SK-N-SH (cell line): ENCODE results near the gene GPR107. TPM values are rescaled to one million over a fixed set of nuclear protein-coding genes. Genes with fewer than 3 reads are reported as not detected.

Experiments used
- CTCF ChIA-PET: fragments of 300-600, 350-600 bp; formaldehyde crosslinking; extraction: SDS; loops from one replicate; lab custom pipeline; 2021; lab: Yijun Ruan, JAX
- POLR2A ChIA-PET: fragments of 350-600 bp; sonication (Branson Sonifier 250); formaldehyde crosslinking; extraction: SDS; loops from one replicate; lab custom pipeline; 2020; ENCODE audit warnings: antibody characterized with exemption, inconsistent platforms; lab: Yijun Ruan, JAX
- DNase-seq: peaks from one replicate; pipeline ENCODE4 v3.0.0; 2012
- H2AFZ ChIP-seq: fragments of 200-600 bp; sonication (generic); 2 replicates; pipeline ENCODE4 v1.8.1; 2016; ENCODE audit warnings: antibody characterized with exemption, mild to moderate bottlenecking, low read depth
- H3F3A ChIP-seq: fragments of 200-600 bp; sonication (generic); replicated peaks from 2 replicates; pipeline ENCODE3; 2016; ENCODE audit warnings: antibody characterized with exemption, mild to moderate bottlenecking; ENCODE audit not compliant: insufficient read depth
- H3K27ac ChIP-seq, 2 experiments: fragments of 200-500 bp in 1 of 2; fragments of 200-600 bp in 1 of 2; sonication (Bioruptor generic) in 1 of 2; sonication (generic), shearing (Covaris generic) in 1 of 2; 2 replicates each; pipeline versions ENCODE4 v1.5.1 to v1.6.1; 2014 to 2016; ENCODE audit warnings: low read depth in 2 of 2, inconsistent platforms in 1 of 2, low read length in 1 of 2, mild to moderate bottlenecking in 1 of 2, mixed read lengths in 1 of 2
- H3K27me3 ChIP-seq: fragments of 200-600 bp; sonication (generic), shearing (Covaris generic); 2 replicates; pipeline ENCODE4 v1.6.1; 2016; ENCODE audit warnings: mixed run types; ENCODE audit not compliant: insufficient read depth
- H3K36me3 ChIP-seq, 2 experiments: fragments of 200-500 bp in 1 of 2; fragments of 200-600 bp in 1 of 2; sonication (Bioruptor generic) in 1 of 2; sonication (generic) in 1 of 2; replicated peaks in 1 of 2; 2 replicates each; pipeline versions ENCODE3 to v1.5.1; 2014 to 2016; ENCODE audit warnings: low read length in 1 of 2, mild to moderate bottlenecking in 1 of 2; ENCODE audit not compliant: insufficient read depth in 2 of 2, control insufficient read depth in 1 of 2
- H3K4me1 ChIP-seq, 2 experiments: fragments of 200-500 bp in 1 of 2; fragments of 200-600 bp in 1 of 2; sonication (Bioruptor generic) in 1 of 2; sonication (generic), shearing (Covaris generic) in 1 of 2; 2 replicates each; pipeline versions ENCODE4 v1.5.1 to v1.6.1; 2014 to 2016; ENCODE audit warnings: low read depth in 1 of 2, low read length in 1 of 2, mixed run types in 1 of 2; ENCODE audit not compliant: insufficient read depth in 2 of 2, control insufficient read depth in 1 of 2
- H3K4me2 ChIP-seq: fragments of 200-600 bp; sonication (generic), shearing (Covaris generic); 2 replicates; pipeline ENCODE4 v1.6.1; 2017; ENCODE audit warnings: mixed run types
- H3K4me3 ChIP-seq, 2 experiments: fragments of 200-500 bp in 1 of 2; fragments of 200-600 bp in 1 of 2; sonication (Bioruptor generic) in 1 of 2; sonication (generic), shearing (Covaris generic) in 1 of 2; 2 replicates each; pipeline versions ENCODE4 v1.5.1 to v1.8.1; 2014 to 2016; ENCODE audit warnings: low read depth in 2 of 2, inconsistent platforms in 1 of 2, low read length in 1 of 2, mild to moderate bottlenecking in 1 of 2, mixed read lengths in 1 of 2, moderate library complexity in 1 of 2
- H3K79me2 ChIP-seq: fragments of 200-600 bp; sonication (generic); 2 replicates; pipeline ENCODE4 v1.8.1; 2017; ENCODE audit warnings: mild to moderate bottlenecking; ENCODE audit not compliant: insufficient read depth
- H3K9ac ChIP-seq: fragments of 200-600 bp; sonication (generic); 2 replicates; pipeline ENCODE4 v1.6.1; 2017; ENCODE audit warnings: mixed run types
- H3K9me2 ChIP-seq: fragments of 200-600 bp; sonication (generic); 2 replicates; pipeline ENCODE4 v1.6.1; 2017; ENCODE audit warnings: mixed run types
- H3K9me3 ChIP-seq: fragments of 200-600 bp; sonication (generic); 2 replicates; pipeline ENCODE4 v1.6.1; 2017; ENCODE audit warnings: mixed run types, mild to moderate bottlenecking, moderate library complexity
- H4K20me1 ChIP-seq: fragments of 200-600 bp; sonication (generic); 2 replicates; pipeline ENCODE4 v1.6.1; 2017; ENCODE audit warnings: mild to moderate bottlenecking, mixed run types; ENCODE audit not compliant: insufficient read depth
- ELF1 ChIP-seq: IDR thresholded peaks from 2 replicates; pipeline ENCODE4 v1.4.0; 2012
- EP300 ChIP-seq, 2 experiments: IDR thresholded peaks; 2 replicates each; pipeline versions ENCODE4 v1.4.0 to v1.6.1; 2012; ENCODE audit warnings: borderline replicate concordance in 1 of 2, low read depth in 1 of 2, low read length in 1 of 2
- EZH2phosphoT487 ChIP-seq: fragments of 200-600 bp; sonication (generic); IDR thresholded peaks from 2 replicates; pipeline ENCODE4 v1.6.1; 2017; ENCODE audit warnings: low read depth, mixed run types, mild to moderate bottlenecking, antibody characterized with exemption, moderate library complexity, borderline replicate concordance
- FOSL2 ChIP-seq: IDR thresholded peaks from 2 replicates; pipeline ENCODE4 v1.4.0; 2012; ENCODE audit warnings: low read depth, mild to moderate bottlenecking, moderate library complexity, borderline replicate concordance
- FOXM1 ChIP-seq: IDR thresholded peaks from 2 replicates; pipeline ENCODE4 v1.4.0; 2012; ENCODE audit warnings: low read depth, mild to moderate bottlenecking
- MXI1 ChIP-seq: IDR thresholded peaks from 2 replicates; pipeline ENCODE4 v1.6.1; 2012; ENCODE audit warnings: mild to moderate bottlenecking, low read depth, low read length, improper control_type of control experiment
- RXRA ChIP-seq: IDR thresholded peaks from 2 replicates; pipeline ENCODE4 v1.4.0; 2012; ENCODE audit warnings: low read depth, mild to moderate bottlenecking, borderline replicate concordance
- TAF1 ChIP-seq: IDR thresholded peaks from 2 replicates; pipeline ENCODE4 v1.6.1; 2012; ENCODE audit warnings: low read depth, mild to moderate bottlenecking, low read length, moderate library complexity, borderline replicate concordance
- TEAD4 ChIP-seq: IDR thresholded peaks from 2 replicates; pipeline ENCODE4 v1.4.0; 2012; ENCODE audit warnings: mild to moderate bottlenecking, borderline replicate concordance; ENCODE audit not compliant: insufficient read depth
- WGBS: methylation state at CpG from one replicate; pipeline ENCODE4 v1.1.6; 2017; ENCODE audit warnings: low lambda C conversion rate; 5-methylcytosine and 5-hydroxymethylcytosine counted together
- polyA plus RNA-seq, 3 experiments: library from polyadenylated mRNA; depleted of rRNA; stranded (reverse); fragments of >200 nt; gene quantifications; 2 replicates each; pipeline ENCODE4 v1.2.3, GENCODE V29; 2012
- TF ChIP-seq, protein P1 (sequence below): IDR thresholded peaks from 2 replicates; pipeline ENCODE4 v1.4.0; 2012; ENCODE audit warnings: low read depth
- TF ChIP-seq, protein P2 (sequence below): fragments of 200-600 bp; sonication (generic); IDR thresholded peaks from 2 replicates; pipeline ENCODE4 v1.6.1; 2017; ENCODE audit warnings: antibody characterized with exemption, mild to moderate bottlenecking, moderate library complexity
- TF ChIP-seq, protein P3 (sequence below): fragments of 150-350 bp; IDR thresholded peaks from 2 replicates; pipeline ENCODE4 v1.6.1; 2017; ENCODE audit warnings: antibody characterized with exemption, low read length, low read depth, borderline replicate concordance
- TF ChIP-seq, protein P4 (sequence below): IDR thresholded peaks from 2 replicates; pipeline ENCODE4 v1.4.0; 2012; ENCODE audit warnings: low read depth, borderline replicate concordance
- TF ChIP-seq, protein P5 (sequence below): IDR thresholded peaks from 2 replicates; pipeline ENCODE4; 2012

Gene GPR107
- polyA plus RNA-seq, 1 of the 3 experiments (the other 2 are of a cell fraction), result 23.0 TPM

DNA sequence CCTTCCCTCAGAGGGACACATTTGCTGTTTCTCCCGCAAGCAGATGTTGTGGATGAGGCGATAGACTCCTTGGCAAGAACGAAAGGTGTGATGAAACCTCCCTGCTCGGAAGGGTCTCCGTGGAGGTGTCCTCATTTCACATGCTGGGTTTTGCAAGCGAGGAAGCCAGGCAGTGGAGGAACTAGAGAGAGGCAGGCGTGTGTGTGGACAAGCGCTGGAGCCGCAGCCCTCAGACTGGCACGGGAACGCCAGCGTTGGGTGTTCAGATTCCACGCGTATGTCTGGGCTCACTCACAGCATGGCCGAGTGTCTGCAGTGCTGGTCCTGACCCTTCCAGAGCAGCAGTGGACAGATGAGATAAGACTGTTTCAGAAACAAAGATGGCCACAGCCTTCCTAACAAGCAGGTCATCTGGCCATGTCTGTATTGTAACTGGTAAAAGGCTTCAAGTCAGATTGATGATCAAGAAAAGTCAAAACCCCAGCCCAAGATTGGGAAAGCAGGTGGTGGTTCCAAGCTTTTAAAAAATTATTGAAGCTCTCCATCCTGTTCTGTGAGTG lies 83.5 kb downstream of the GPR107 start:
- ChIA-PET CTCF (interaction anchor here (0.8 kb wide), 1 partner anchor 12 kb away, joined by 3 read pairs; no protein-coding TSS in a partner anchor), POLR2A (no interaction called here)
- peaks cover 23% of the 10 kb centered on the region for H3F3A ChIP-seq
- H3K4me1 ChIP-seq, result peaks cover 24% of the 10 kb centered on the region in 2 experiments; a peak in 3 of 4 replicates
- H4K20me1 ChIP-seq, result no peaks in the 10 kb centered on the region
- H3K4me3 ChIP-seq, result no peak overlapping the region
- H2AFZ ChIP-seq, result no peak overlapping the region
- no peaks in the 10 kb centered on the region for H3K79me2 ChIP-seq
- no peak overlapping the region for H3K9ac ChIP-seq
- H3K9me2 ChIP-seq, result no peaks in the 10 kb centered on the region
- no peaks in the 10 kb centered on the region for H3K27me3 ChIP-seq
- 95% methylated on average over 9 of the region's 15 CpGs for WGBS
- H3K27ac ChIP-seq, result peak overlapping the region in 1 of 2 experiments; percentile 77; a peak in 3 of 4 replicates
- DNase-seq, result no peak
- peak overlapping the region; percentile 0; the same call in 1 of the 2 replicates for H3K4me2 ChIP-seq
- no peaks in the 10 kb centered on the region for H3K9me3 ChIP-seq
- H3K36me3 ChIP-seq, result peaks cover 5 to 19% of the 10 kb centered on the region in 2 experiments
- TF ChIP-seq FOXM1 (no peak), TEAD4 (no peak), MXI1 (no peak), EZH2phosphoT487 (no peak), EP300 (IDR thresholded peaks at IDR 0.05; ENCODE audit: borderline replicate concordance in 1 of 2, low read depth in 1 of 2, low read length in 1 of 2) (no peak), TAF1 (no peak), RXRA (no peak), ELF1 (no peak)
- TF ChIP-seq, protein P1, sequence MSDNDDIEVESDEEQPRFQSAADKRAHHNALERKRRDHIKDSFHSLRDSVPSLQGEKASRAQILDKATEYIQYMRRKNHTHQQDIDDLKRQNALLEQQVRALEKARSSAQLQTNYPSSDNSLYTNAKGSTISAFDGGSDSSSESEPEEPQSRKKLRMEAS, result no peak
- TF ChIP-seq, protein P2, sequence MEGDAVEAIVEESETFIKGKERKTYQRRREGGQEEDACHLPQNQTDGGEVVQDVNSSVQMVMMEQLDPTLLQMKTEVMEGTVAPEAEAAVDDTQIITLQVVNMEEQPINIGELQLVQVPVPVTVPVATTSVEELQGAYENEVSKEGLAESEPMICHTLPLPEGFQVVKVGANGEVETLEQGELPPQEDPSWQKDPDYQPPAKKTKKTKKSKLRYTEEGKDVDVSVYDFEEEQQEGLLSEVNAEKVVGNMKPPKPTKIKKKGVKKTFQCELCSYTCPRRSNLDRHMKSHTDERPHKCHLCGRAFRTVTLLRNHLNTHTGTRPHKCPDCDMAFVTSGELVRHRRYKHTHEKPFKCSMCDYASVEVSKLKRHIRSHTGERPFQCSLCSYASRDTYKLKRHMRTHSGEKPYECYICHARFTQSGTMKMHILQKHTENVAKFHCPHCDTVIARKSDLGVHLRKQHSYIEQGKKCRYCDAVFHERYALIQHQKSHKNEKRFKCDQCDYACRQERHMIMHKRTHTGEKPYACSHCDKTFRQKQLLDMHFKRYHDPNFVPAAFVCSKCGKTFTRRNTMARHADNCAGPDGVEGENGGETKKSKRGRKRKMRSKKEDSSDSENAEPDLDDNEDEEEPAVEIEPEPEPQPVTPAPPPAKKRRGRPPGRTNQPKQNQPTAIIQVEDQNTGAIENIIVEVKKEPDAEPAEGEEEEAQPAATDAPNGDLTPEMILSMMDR, result no peak
- TF ChIP-seq, protein P3, sequence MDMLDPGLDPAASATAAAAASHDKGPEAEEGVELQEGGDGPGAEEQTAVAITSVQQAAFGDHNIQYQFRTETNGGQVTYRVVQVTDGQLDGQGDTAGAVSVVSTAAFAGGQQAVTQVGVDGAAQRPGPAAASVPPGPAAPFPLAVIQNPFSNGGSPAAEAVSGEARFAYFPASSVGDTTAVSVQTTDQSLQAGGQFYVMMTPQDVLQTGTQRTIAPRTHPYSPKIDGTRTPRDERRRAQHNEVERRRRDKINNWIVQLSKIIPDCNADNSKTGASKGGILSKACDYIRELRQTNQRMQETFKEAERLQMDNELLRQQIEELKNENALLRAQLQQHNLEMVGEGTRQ, result no peak

DNA sequence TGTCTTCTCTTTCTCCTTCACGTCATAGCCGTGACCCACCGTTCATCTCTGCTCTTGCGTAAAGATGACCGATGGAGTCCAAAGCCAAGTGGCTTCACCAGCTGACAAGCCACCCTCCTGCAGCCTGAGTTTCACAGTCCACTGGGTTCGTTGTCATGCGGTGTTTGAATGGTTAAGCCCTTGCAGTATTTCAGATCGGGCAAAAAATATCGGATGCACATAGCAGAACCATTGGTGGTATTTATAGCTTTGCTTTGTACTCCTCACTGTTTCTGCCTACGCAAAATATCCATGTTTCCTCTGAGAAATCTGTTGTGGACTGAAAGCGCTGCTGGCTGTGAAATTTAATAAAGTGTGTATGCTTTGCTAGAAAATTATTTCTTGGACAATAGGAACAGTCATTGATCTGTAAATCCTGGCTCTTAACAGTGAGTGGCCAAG lies 84.0 kb downstream of the GPR107 start:
- no peak for TF ChIP-seq FOSL2
- TF ChIP-seq, protein P2, result no peak
- TF ChIP-seq RXRA, result no peak
- no peak for TF ChIP-seq EP300 (IDR thresholded peaks at IDR 0.05; ENCODE audit: borderline replicate concordance in 1 of 2, low read depth in 1 of 2, low read length in 1 of 2)
- TF ChIP-seq TEAD4, result no peak
- TF ChIP-seq, protein P1, result no peak
- TF ChIP-seq, protein P4, sequence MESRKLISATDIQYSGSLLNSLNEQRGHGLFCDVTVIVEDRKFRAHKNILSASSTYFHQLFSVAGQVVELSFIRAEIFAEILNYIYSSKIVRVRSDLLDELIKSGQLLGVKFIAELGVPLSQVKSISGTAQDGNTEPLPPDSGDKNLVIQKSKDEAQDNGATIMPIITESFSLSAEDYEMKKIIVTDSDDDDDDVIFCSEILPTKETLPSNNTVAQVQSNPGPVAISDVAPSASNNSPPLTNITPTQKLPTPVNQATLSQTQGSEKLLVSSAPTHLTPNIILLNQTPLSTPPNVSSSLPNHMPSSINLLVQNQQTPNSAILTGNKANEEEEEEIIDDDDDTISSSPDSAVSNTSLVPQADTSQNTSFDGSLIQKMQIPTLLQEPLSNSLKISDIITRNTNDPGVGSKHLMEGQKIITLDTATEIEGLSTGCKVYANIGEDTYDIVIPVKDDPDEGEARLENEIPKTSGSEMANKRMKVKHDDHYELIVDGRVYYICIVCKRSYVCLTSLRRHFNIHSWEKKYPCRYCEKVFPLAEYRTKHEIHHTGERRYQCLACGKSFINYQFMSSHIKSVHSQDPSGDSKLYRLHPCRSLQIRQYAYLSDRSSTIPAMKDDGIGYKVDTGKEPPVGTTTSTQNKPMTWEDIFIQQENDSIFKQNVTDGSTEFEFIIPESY, result no peak
- TF ChIP-seq, protein P5, sequence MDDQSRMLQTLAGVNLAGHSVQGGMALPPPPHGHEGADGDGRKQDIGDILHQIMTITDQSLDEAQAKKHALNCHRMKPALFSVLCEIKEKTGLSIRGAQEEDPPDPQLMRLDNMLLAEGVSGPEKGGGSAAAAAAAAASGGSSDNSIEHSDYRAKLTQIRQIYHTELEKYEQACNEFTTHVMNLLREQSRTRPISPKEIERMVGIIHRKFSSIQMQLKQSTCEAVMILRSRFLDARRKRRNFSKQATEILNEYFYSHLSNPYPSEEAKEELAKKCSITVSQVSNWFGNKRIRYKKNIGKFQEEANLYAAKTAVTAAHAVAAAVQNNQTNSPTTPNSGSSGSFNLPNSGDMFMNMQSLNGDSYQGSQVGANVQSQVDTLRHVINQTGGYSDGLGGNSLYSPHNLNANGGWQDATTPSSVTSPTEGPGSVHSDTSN, result no peak
- TF ChIP-seq, all 33 proteins: peak for 0
- peaks cover 5 to 19% of the 10 kb centered on the region in 2 experiments for H3K36me3 ChIP-seq
- no peaks in the 10 kb centered on the region for H3K79me2 ChIP-seq
- peak overlapping the region; percentile 0; the same call in 1 of the 2 replicates for H3K4me2 ChIP-seq
- H3K27me3 ChIP-seq, result no peaks in the 10 kb centered on the region
- H4K20me1 ChIP-seq, result no peaks in the 10 kb centered on the region
- no peak for DNase-seq
- ChIA-PET CTCF (interaction anchor here (0.8 kb wide), 1 partner anchor 12 kb away, joined by 3 read pairs; no protein-coding TSS in a partner anchor), POLR2A (no interaction called here)
- H3K4me3 ChIP-seq, result no peak overlapping the region
- H3K9me2 ChIP-seq, result no peaks in the 10 kb centered on the region
- H2AFZ ChIP-seq, result no peak overlapping the region
- no peaks in the 10 kb centered on the region for H3K9me3 ChIP-seq
- H3K9ac ChIP-seq, result peak overlapping the region; percentile 34; the same call in 1 of the 2 replicates
- 95% methylated on average over 11 of the region's 11 CpGs for WGBS
- H3K4me1 ChIP-seq, result peaks cover 24 to 28% of the 10 kb centered on the region in 2 experiments; a peak in 3 of 4 replicates
- peaks cover 23% of the 10 kb centered on the region for H3F3A ChIP-seq
- H3K27ac ChIP-seq, result peak overlapping the region; percentile 60 to 77; a peak in 3 of 4 replicates
